Activated T-cell treated with anti-CD3 and anti-CD28 coated beads, Interleukin-2, amount 50 U/mL, for 4 hours (primary cell): ENCODE data around the gene TUBB. TPM values are rescaled to one million over a fixed set of nuclear protein-coding genes. Genes with fewer than 3 reads are reported as not detected.
"Not testable (repeated sequence)": the region's sequence is repeated elsewhere in the genome, so short reads cannot be mapped to it uniquely, and the experiment has no call there.

Source experiments
- ATAC-seq, 2 donors: fragments of 200-7000 bp; cut with Tn5 transposase; one replicate each; pipeline ENCODE4 v1.10.0; 2021
- DNase-seq: peaks from one replicate; pipeline ENCODE4 v3.0.0-alpha.2; 2020
- H3K27me3 Mint-ChIP-seq: one replicate; pipeline ENCODE4 v1.8.0; 2021; ENCODE audit warnings: low read depth, mixed read lengths
- H3K36me3 Mint-ChIP-seq: one replicate; pipeline ENCODE4 v1.8.0; 2022; ENCODE audit warnings: mixed read lengths; ENCODE audit not compliant: insufficient read depth
- H3K4me1 Mint-ChIP-seq: one replicate; pipeline ENCODE4 v1.8.0; 2021; ENCODE audit warnings: low read depth, mixed read lengths
- H3K4me3 Mint-ChIP-seq: one replicate; pipeline ENCODE4 v1.8.0; 2021; ENCODE audit warnings: mild to moderate bottlenecking, moderate library complexity, mixed read lengths
- H3K9me3 Mint-ChIP-seq: one replicate; pipeline ENCODE4 v1.8.0; 2021; ENCODE audit warnings: mixed read lengths
- total RNA-seq, 3 donors: library from RNA; stranded (reverse); gene quantifications; one replicate each; pipeline ENCODE4 v1.2.1, GENCODE V29; 2021

The TUBB gene
- total RNA-seq, 3 donors from 2014 or later, result 1,153 to 1,485 (median 1,301) TPM

- ATAC-seq, DNase-seq, H3K36me3 Mint-ChIP-seq, H3K27me3 Mint-ChIP-seq, H3K9me3 Mint-ChIP-seq, H3K4me3 Mint-ChIP-seq: not testable (repeated sequence)
- peaks cover 60% of the 10 kb centered on the region for H3K4me1 Mint-ChIP-seq
Measured at GRCh38 chr6:30764490-30765043, 44.4 kb downstream of the TUBB start.

GRCh38 chr6:30765495-30765894, 45.3 kb downstream of the TUBB start:
- not testable (repeated sequence) for ATAC-seq, H3K27me3 Mint-ChIP-seq, H3K36me3 Mint-ChIP-seq, DNase-seq, H3K4me3 Mint-ChIP-seq, H3K9me3 Mint-ChIP-seq
- H3K4me1 Mint-ChIP-seq, result peaks cover 69% of the 10 kb centered on the region

- H3K9me3 Mint-ChIP-seq, result no peaks in the 10 kb centered on the region
- no peak for DNase-seq
- no peaks in the 10 kb centered on the region for H3K36me3 Mint-ChIP-seq
- H3K4me3 Mint-ChIP-seq, result peak overlapping the region; percentile 29
- peaks cover 2% of the 10 kb centered on the region for H3K27me3 Mint-ChIP-seq
- peaks cover 75% of the 10 kb centered on the region for H3K4me1 Mint-ChIP-seq
- no peak for ATAC-seq
Measured at GRCh38 chr6:30766461-30767157, 46.5 kb downstream of the TUBB start.

GRCh38 chr6:30767158-30767943, 47.2 kb downstream of the TUBB start:
- peak overlapping the region; percentile 55 for H3K4me3 Mint-ChIP-seq
- DNase-seq (no peak), ATAC-seq (peak; percentile 27 to 36)
- H3K9me3 Mint-ChIP-seq, result no peaks in the 10 kb centered on the region
- peaks cover 2% of the 10 kb centered on the region for H3K27me3 Mint-ChIP-seq
- no peaks in the 10 kb centered on the region for H3K36me3 Mint-ChIP-seq
- peaks cover 77% of the 10 kb centered on the region for H3K4me1 Mint-ChIP-seq

- Mint-ChIP-seq H3K9me3 (no peaks in the 10 kb centered on the region), H3K4me3 (peak overlapping the region; percentile 29), H3K27me3 (peaks cover 2% of the 10 kb centered on the region), H3K36me3 (no peaks in the 10 kb centered on the region), H3K4me1 (peaks cover 82% of the 10 kb centered on the region)
- ATAC-seq (no peak), DNase-seq (no peak)
Measured at GRCh38 chr6:30767944-30768301, 47.8 kb downstream of the TUBB start.

- H3K4me3 Mint-ChIP-seq, result peak overlapping the region; percentile 76
- H3K27me3 Mint-ChIP-seq, result peaks cover 2% of the 10 kb centered on the region
- DNase-seq, result no peak
- no peaks in the 10 kb centered on the region for H3K9me3 Mint-ChIP-seq
- ATAC-seq, result peak; percentile 3 to 47
- H3K36me3 Mint-ChIP-seq, result no peaks in the 10 kb centered on the region
- peaks cover 78% of the 10 kb centered on the region for H3K4me1 Mint-ChIP-seq
Measured at GRCh38 chr6:30768634-30769087, 48.5 kb downstream of the TUBB start.

- H3K9me3 Mint-ChIP-seq, result no peaks in the 10 kb centered on the region
- peak; percentile 80 to 85 for ATAC-seq
- peak; percentile 81 for DNase-seq
- peaks cover 76% of the 10 kb centered on the region for H3K4me1 Mint-ChIP-seq
- H3K4me3 Mint-ChIP-seq, result peak overlapping the region; percentile 76
- no peaks in the 10 kb centered on the region for H3K36me3 Mint-ChIP-seq
- peaks cover 2% of the 10 kb centered on the region for H3K27me3 Mint-ChIP-seq
Measured at GRCh38 chr6:30769088-30769852, 49.1 kb downstream of the TUBB start.

GRCh38 chr6:30769853-30770524, 49.8 kb downstream of the TUBB start:
- H3K4me1 Mint-ChIP-seq, result peaks cover 72% of the 10 kb centered on the region
- ATAC-seq, result peak; percentile 11 to 18
- no peak for DNase-seq

GRCh38 chr6:30770592-30770991, 50.4 kb downstream of the TUBB start:
- no peak overlapping the region for H3K4me3 Mint-ChIP-seq
- H3K27me3 Mint-ChIP-seq, result no peaks in the 10 kb centered on the region
- no peaks in the 10 kb centered on the region for H3K36me3 Mint-ChIP-seq
- no peaks in the 10 kb centered on the region for H3K9me3 Mint-ChIP-seq
- ATAC-seq (no peak), DNase-seq (no peak)
- H3K4me1 Mint-ChIP-seq, result peaks cover 69% of the 10 kb centered on the region

More at GRCh38 chr6:30769853-30770524, 49.8 kb downstream of the TUBB start:
- Mint-ChIP-seq H3K36me3 (no peaks in the 10 kb centered on the region), H3K4me3 (peak overlapping the region; percentile 76), H3K27me3 (no peaks in the 10 kb centered on the region), H3K9me3 (no peaks in the 10 kb centered on the region)

- no peaks in the 10 kb centered on the region for H3K9me3 Mint-ChIP-seq
- H3K4me3 Mint-ChIP-seq, result no peak overlapping the region
- DNase-seq (no peak), ATAC-seq (no peak)
- H3K27me3 Mint-ChIP-seq, result no peaks in the 10 kb centered on the region
- H3K36me3 Mint-ChIP-seq, result no peaks in the 10 kb centered on the region
- peaks cover 41% of the 10 kb centered on the region for H3K4me1 Mint-ChIP-seq
Measured at GRCh38 chr6:30774701-30775100, 54.5 kb downstream of the TUBB start.

Other genes with a start within 250 kb of the TUBB start
- gene HLA-E, start 230.8 kb upstream of the TUBB start, total RNA-seq, result 1,000 to 10,000 TPM in 1 of 3 donors, 100 to 1,000 TPM in 2; 695 to 1,026 (median 934) TPM
- 100 to 1,000 TPM; 134 to 142 (median 138) TPM for gene GNL1, start 163.9 kb upstream of the TUBB start, total RNA-seq
- 10 to 100 TPM; 41.3 to 49.3 (median 43.8) TPM for gene PRR3, start 163.1 kb upstream of the TUBB start, total RNA-seq
- gene ABCF1, start 148.9 kb upstream of the TUBB start, total RNA-seq, result 100 to 1,000 TPM; 167 to 181 (median 181) TPM
- gene PPP1R10, start 103.1 kb upstream of the TUBB start, total RNA-seq, result 100 to 1,000 TPM; 102 to 106 (median 106) TPM
- gene MRPS18B, start 102.5 kb upstream of the TUBB start, total RNA-seq, result 100 to 1,000 TPM in 2 of 3 donors, 10 to 100 TPM in 1; 98.6 to 108 (median 103) TPM
- 10 to 100 TPM in 1 of 3 donors, 1 to 10 TPM in 2; 5.9 to 10.3 (median 9.5) TPM for gene ATAT1, start 93.5 kb upstream of the TUBB start, total RNA-seq
- gene C6orf136, start 73.2 kb upstream of the TUBB start, total RNA-seq, result 10 to 100 TPM; 34.7 to 36.7 (median 36.6) TPM
- 10 to 100 TPM; 54.2 to 57.2 (median 54.8) TPM for gene DHX16, start 47.3 kb upstream of the TUBB start, total RNA-seq
- gene PPP1R18, start 33.7 kb upstream of the TUBB start, total RNA-seq, result 100 to 1,000 TPM; 148 to 176 (median 148) TPM
- 10 to 100 TPM in 2 of 3 donors, 1 to 10 TPM in 1; 9.7 to 10.5 (median 10.2) TPM for gene NRM, start 29.4 kb upstream of the TUBB start, total RNA-seq
- 10 to 100 TPM; 65.4 to 69.5 (median 65.8) TPM for gene MDC1, start 3.1 kb upstream of the TUBB start, total RNA-seq
- 10 to 100 TPM; 93.0 to 98.1 (median 95.0) TPM for gene FLOT1, start 22.3 kb downstream of the TUBB start, total RNA-seq
- 100 to 1,000 TPM; 519 to 552 (median 531) TPM for gene IER3, start 24.2 kb downstream of the TUBB start, total RNA-seq
- 10 to 100 TPM; 13.9 to 23.1 (median 14.2) TPM for gene DDR1, start 164.2 kb downstream of the TUBB start, total RNA-seq
- 10 to 100 TPM; 69.6 to 74.0 (median 73.8) TPM for gene GTF2H4, start 187.9 kb downstream of the TUBB start, total RNA-seq
- gene VARS2, start 193.9 kb downstream of the TUBB start, total RNA-seq, result 10 to 100 TPM; 73.6 to 95.1 (median 79.3) TPM
- gene SFTA2, start 211.8 kb downstream of the TUBB start, total RNA-seq, result under 1 TPM in 1 of 3 donors, not detected in 2; 0.28 TPM
- under 1 TPM in 1 of 3 donors, not detected in 2; 0.03 TPM for gene MUCL3, start 220.6 kb downstream of the TUBB start, total RNA-seq